ENCODE measurements around the gene GSTM1.

GRCh38 chr1:109669246-109669948 lies 18.2 kb upstream of the GSTM1 start:
- TF ChIP-seq CTCF (conservative IDR thresholded peaks at IDR 0.05; ENCODE audit: low read length) (no peak), EZH2phosphoT487 (IDR thresholded peaks at IDR 0.05; ENCODE audit: borderline replicate concordance) (no peak)
